Measurements from ENCODE around the gene FCAMR.

DNA sequence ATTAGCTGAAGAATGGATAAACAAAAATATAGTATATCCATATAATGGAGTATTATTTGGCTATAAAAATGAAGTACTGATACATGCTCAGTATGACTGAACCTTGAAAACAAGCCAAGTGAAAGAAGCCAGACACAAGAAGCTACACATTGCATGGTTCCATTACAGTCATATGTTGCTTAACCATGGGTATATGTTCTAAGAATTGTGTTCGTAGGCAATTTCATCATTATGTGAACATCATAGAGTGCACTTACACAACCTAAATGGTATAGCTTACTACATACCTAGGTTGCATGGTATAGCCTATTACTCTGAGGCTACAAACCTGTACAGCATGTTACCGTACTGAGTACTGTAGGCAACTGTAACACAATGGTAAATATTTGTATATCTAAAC lies 28.6 kb upstream of the FCAMR start:
- TF ChIP-seq POLR2A (IDR thresholded peaks at IDR 0.05): no peak
- TF ChIP-seq CTCF (IDR thresholded peaks at IDR 0.05): no peak

Measured in uterus (tissue), 2 donors.